H9 (cell line): ENCODE data around the gene MAP2K1. TPM values are rescaled to one million over a fixed set of nuclear protein-coding genes. Genes with fewer than 3 reads are reported as not detected.

Experiments used
- DNase-seq: peaks from one replicate; pipeline ENCODE4 v3.0.0-alpha.2; 2017
- H2AFZ ChIP-seq: one replicate; pipeline ENCODE4 v1.6.1; 2013; ENCODE audit warnings: mild to moderate bottlenecking, low read length, control low read depth, moderate library complexity
- H2AK5ac ChIP-seq: 2 replicates; pipeline ENCODE4 v1.6.1; 2013; ENCODE audit warnings: low read length, control low read depth, mixed read lengths; ENCODE audit not compliant: insufficient read length
- H2BK120ac ChIP-seq: one replicate; pipeline ENCODE4 v1.6.1; 2013; ENCODE audit warnings: low read depth, mild to moderate bottlenecking, low read length, control low read depth, inconsistent platforms; ENCODE audit not compliant: poor library complexity, severe bottlenecking
- H2BK12ac ChIP-seq: 2 replicates; pipeline ENCODE4 v1.6.1; 2013; ENCODE audit warnings: low read length, control low read depth, mixed read lengths, low read depth; ENCODE audit not compliant: insufficient read length
- H2BK15ac ChIP-seq: 2 replicates; pipeline ENCODE4 v1.6.1; 2013; ENCODE audit warnings: low read depth, low read length, control low read depth
- H2BK20ac ChIP-seq: one replicate; pipeline ENCODE4 v1.6.1; 2013; ENCODE audit warnings: low read depth, mild to moderate bottlenecking, low read length, control low read depth, inconsistent platforms; ENCODE audit not compliant: poor library complexity, severe bottlenecking
- H2BK5ac ChIP-seq: 2 replicates; pipeline ENCODE4 v1.6.1; 2013; ENCODE audit warnings: low read length, control low read depth, mixed read lengths; ENCODE audit not compliant: insufficient read length
- H3K14ac ChIP-seq: 2 replicates; pipeline ENCODE4 v1.6.1; 2013; ENCODE audit warnings: low read length, control low read depth; ENCODE audit not compliant: insufficient read depth
- H3K18ac ChIP-seq: 2 replicates; pipeline ENCODE4 v1.6.1; 2013; ENCODE audit warnings: low read depth, mild to moderate bottlenecking, mixed read lengths, low read length, control low read depth; ENCODE audit not compliant: insufficient read length
- H3K23ac ChIP-seq: 2 replicates; pipeline ENCODE4 v1.6.1; 2013; ENCODE audit warnings: low read length, control low read depth, mixed read lengths, low read depth; ENCODE audit not compliant: insufficient read length
- H3K23me2 ChIP-seq: 2 replicates; pipeline ENCODE4 v1.6.1; 2013; ENCODE audit warnings: low read depth, mild to moderate bottlenecking, mixed read lengths, low read length, control low read depth; ENCODE audit not compliant: insufficient read length, poor library complexity, severe bottlenecking
- H3K27ac ChIP-seq: 2 replicates; pipeline ENCODE4 v1.5.1; 2013; ENCODE audit warnings: low read length, control low read depth, mixed read lengths, low read depth; ENCODE audit not compliant: insufficient read length
- H3K27me3 ChIP-seq: 2 replicates; pipeline ENCODE4 v1.6.1; 2013; ENCODE audit warnings: low read length, control low read depth, inconsistent platforms; ENCODE audit not compliant: insufficient read depth
- H3K4ac ChIP-seq: 2 replicates; pipeline ENCODE4 v1.6.1; 2013; ENCODE audit warnings: low read depth, mild to moderate bottlenecking, control low read depth, inconsistent platforms, low read length, moderate library complexity
- H3K4me1 ChIP-seq: 2 replicates; pipeline ENCODE4 v1.6.1; 2013; ENCODE audit warnings: low read length, control low read depth, inconsistent platforms; ENCODE audit not compliant: insufficient read depth
- H3K4me2 ChIP-seq: 2 replicates; pipeline ENCODE4 v1.6.1; 2013; ENCODE audit warnings: low read length, control low read depth, mixed read lengths; ENCODE audit not compliant: insufficient read length, insufficient read depth
- H3K56ac ChIP-seq: 2 replicates; pipeline ENCODE4 v1.6.1; 2013; ENCODE audit warnings: low read depth, mild to moderate bottlenecking, mixed read lengths, low read length, control low read depth; ENCODE audit not compliant: insufficient read length
- H3K79me1 ChIP-seq: 2 replicates; pipeline ENCODE4 v1.6.1; 2013; ENCODE audit warnings: low read depth, mild to moderate bottlenecking, moderate library complexity, low read length, control low read depth, inconsistent platforms; ENCODE audit not compliant: insufficient read depth, poor library complexity, severe bottlenecking
- H3K79me2 ChIP-seq: 2 replicates; pipeline ENCODE4 v1.6.1; 2013; ENCODE audit warnings: low read length, control low read depth, inconsistent platforms; ENCODE audit not compliant: insufficient read depth
- H3K9ac ChIP-seq: 2 replicates; pipeline ENCODE4 v1.6.1; 2013; ENCODE audit warnings: low read length, control low read depth, mixed read lengths; ENCODE audit not compliant: insufficient read length; ENCODE audit errors: extremely low read depth
- H3K9me3 ChIP-seq: one replicate; pipeline ENCODE4 v1.6.1; 2013; ENCODE audit warnings: low read depth, low read length, inconsistent platforms; ENCODE audit not compliant: control insufficient read depth
- H3T11ph ChIP-seq: one replicate; pipeline ENCODE4 v1.6.1; 2013; ENCODE audit warnings: mild to moderate bottlenecking, low read length, control low read depth, inconsistent platforms
- H4K20me1 ChIP-seq: one replicate; pipeline ENCODE4 v1.6.1; 2013; ENCODE audit not compliant: control insufficient read depth, insufficient read length, insufficient read depth
- H4K5ac ChIP-seq: 2 replicates; pipeline ENCODE4 v1.6.1; 2013; ENCODE audit warnings: low read depth, mild to moderate bottlenecking, mixed read lengths, low read length, control low read depth; ENCODE audit not compliant: insufficient read length
- H4K8ac ChIP-seq: replicated peaks from 2 replicates; pipeline ENCODE4 v1.6.1; 2013; ENCODE audit warnings: low read length, control low read depth, mixed read lengths, low read depth; ENCODE audit not compliant: insufficient read length
- H4K91ac ChIP-seq: 2 replicates; pipeline ENCODE4 v1.6.1; 2013; ENCODE audit warnings: low read depth, mild to moderate bottlenecking, moderate library complexity, mixed read lengths, low read length, control low read depth; ENCODE audit not compliant: insufficient read length
- H3K27ac Mint-ChIP-seq, 3 experiments: 2 replicates in 2 of 3; 3 replicates in 1 of 3; pipeline ENCODE4 v1.8.0; 2020 to 2021; ENCODE audit warnings: mixed read lengths in 3 of 3, mild to moderate bottlenecking in 1 of 3, moderate library complexity in 1 of 3
- H3K27me3 Mint-ChIP-seq: 2 replicates; pipeline ENCODE4 v1.8.0; 2021; ENCODE audit warnings: low read depth, mild to moderate bottlenecking, moderate library complexity, mixed read lengths
- H3K36me3 Mint-ChIP-seq, 3 experiments: 2 replicates in 2 of 3; 3 replicates in 1 of 3; pipeline ENCODE4 v1.8.0; 2020 to 2021; ENCODE audit warnings: low read depth in 3 of 3, mixed read lengths in 3 of 3; ENCODE audit not compliant: insufficient read depth in 1 of 3
- H3K4me1 Mint-ChIP-seq, 2 experiments: 2 replicates each; pipeline ENCODE4 v1.8.0; 2020; ENCODE audit warnings: mixed read lengths in 2 of 2
- H3K4me3 Mint-ChIP-seq, 2 experiments: 2 replicates in 1 of 2; 3 replicates in 1 of 2; pipeline ENCODE4 v1.8.0; 2020 to 2021; ENCODE audit warnings: mild to moderate bottlenecking in 2 of 2, mixed read lengths in 2 of 2, moderate library complexity in 1 of 2
- H3K9me3 Mint-ChIP-seq, 2 experiments: 2 replicates in 1 of 2; 3 replicates in 1 of 2; pipeline ENCODE4 v1.8.0; 2020; ENCODE audit warnings: mild to moderate bottlenecking in 2 of 2, mixed read lengths in 2 of 2, moderate library complexity in 1 of 2
- CTCF ChIP-seq: fragments of 200-600 bp; sonication (generic); conservative IDR thresholded peaks from 3 replicates; pipeline ENCODE4 v1.8.0; 2021; ENCODE audit warnings: antibody characterized with exemption, mild to moderate bottlenecking
- WGBS: extraction: QIAGEN DNeasy Blood & Tissue Kit; methylation state at CpG from one replicate; pipeline ENCODE4 v1.1.7; 2013; ENCODE audit warnings: missing lambda C conversion rate, low lambda C conversion rate, mixed read lengths; ENCODE audit not compliant: insufficient read length; ENCODE audit errors: extremely low coverage; 5-methylcytosine and 5-hydroxymethylcytosine counted together
- total RNA-seq: library from RNA; stranded (reverse); gene quantifications from 2 replicates; pipeline ENCODE4 v1.2.1, GENCODE V29; 2021

MAP2K1 gene
- total RNA-seq, 1 experiment from 2014 or later, result 50.8 TPM

GRCh38 chr15:66433726-66434125 is 47.0 kb downstream of the MAP2K1 start:
- no peak overlapping the region for H3T11ph ChIP-seq
- no peak overlapping the region for H3K9ac ChIP-seq
- H4K8ac ChIP-seq, result no peak overlapping the region
- WGBS, result no CpG with 5 or more reads among the region's 2 CpGs
- peaks cover 2% of the 10 kb centered on the region for H4K20me1 ChIP-seq
- no peak overlapping the region for H2BK20ac ChIP-seq
- Mint-ChIP-seq H3K4me1 (peaks cover 17 to 18% of the 10 kb centered on the region in 2 experiments), H3K27ac (peak overlapping the region in 1 of 3 experiments; percentile 28; a peak in 2 of 7 replicates), H3K9me3 (no peaks in the 10 kb centered on the region), H3K27me3 (no peaks in the 10 kb centered on the region), H3K36me3 (peaks cover 18 to 36% (median 33%) of the 10 kb centered on the region in 3 experiments; a peak in 6 of 7 replicates), H3K4me3 (no peak overlapping the region)
- DNase-seq, result no peak
- H4K5ac ChIP-seq, result no peak overlapping the region
- H3K27me3 ChIP-seq, result no peaks in the 10 kb centered on the region
- no peak overlapping the region for H2BK5ac ChIP-seq
- H2BK12ac ChIP-seq, result no peak overlapping the region
- H2BK15ac ChIP-seq, result no peak overlapping the region
- H2AFZ ChIP-seq, result no peak overlapping the region
- H3K56ac ChIP-seq, result no peak overlapping the region
- H3K79me1 ChIP-seq, result peaks cover 6% of the 10 kb centered on the region
- H3K4me2 ChIP-seq, result no peak overlapping the region
- no peak for TF ChIP-seq CTCF
- peaks cover 3% of the 10 kb centered on the region; the same call in 1 of the 2 replicates for H3K79me2 ChIP-seq
- H3K23me2 ChIP-seq, result no peaks in the 10 kb centered on the region
- H3K4me1 ChIP-seq, result no peaks in the 10 kb centered on the region
- H3K18ac ChIP-seq, result no peak overlapping the region
- H2AK5ac ChIP-seq, result no peak overlapping the region
- no peak overlapping the region for H3K23ac ChIP-seq
- H3K14ac ChIP-seq, result no peak overlapping the region
- H3K9me3 ChIP-seq, result no peaks in the 10 kb centered on the region
- no peak overlapping the region for H4K91ac ChIP-seq
- H2BK120ac ChIP-seq, result no peak overlapping the region
- H3K4ac ChIP-seq, result no peak overlapping the region
- H3K27ac ChIP-seq, result no peak overlapping the region
